Upper lobe of left lung (tissue), 4 donors: ENCODE measurements around the gene PRCC.

Source experiments
- CTCF ChIP-seq, 6 experiments: fragments of 450-650 bp in 4 of 6; fragments of 200-600 bp in 2 of 6; sonication (generic) in 2 of 6; IDR thresholded peaks; one replicate each; pipeline ENCODE4 v1.5.1; 2016 to 2019; ENCODE audit warnings: antibody characterized with exemption in 6 of 6
- POLR2A ChIP-seq, 4 donors: fragments of 450-650 bp; IDR thresholded peaks; one replicate each; pipeline ENCODE4 v1.5.1; 2016 to 2017; ENCODE audit warnings: antibody characterized with exemption in 4 of 4, mild to moderate bottlenecking in 2 of 4
- POLR2AphosphoS5 ChIP-seq, 2 donors: sonication (generic); formaldehyde crosslinking; IDR thresholded peaks; one replicate each; pipeline ENCODE4 v1.5.1; 2017; ENCODE audit warnings: antibody characterized with exemption in 2 of 2

GRCh38 chr1:156840186-156840897 lies 73.0 kb downstream of the PRCC start:
- no peak for TF ChIP-seq CTCF (IDR thresholded peaks at IDR 0.05)
- no peak for TF ChIP-seq POLR2A (IDR thresholded peaks at IDR 0.05)
- no peak for TF ChIP-seq POLR2AphosphoS5 (IDR thresholded peaks at IDR 0.05)
